Fibroblast of lung (primary cell): ENCODE results near the gene CMSS1. TPM values are rescaled to one million over a fixed set of nuclear protein-coding genes. Genes with fewer than 3 reads are reported as not detected.

Source experiments
- DNase-seq, 2 donors: peaks; one replicate each; pipeline versions ENCODE4 v3.0.0 to v3.0.0-alpha.2; 2010; ENCODE audit warnings: low read depth in 2 of 2
- H2AFZ ChIP-seq: 2 replicates; pipeline ENCODE4 v1.5.1; 2012; ENCODE audit warnings: low read length, control low read depth, inconsistent platforms
- H3K27ac ChIP-seq: 2 replicates; pipeline ENCODE4 v1.5.1; 2011; ENCODE audit warnings: low read length, control low read depth; ENCODE audit not compliant: insufficient read depth
- H3K27me3 ChIP-seq: 2 replicates; pipeline ENCODE4 v1.5.1; 2011; ENCODE audit warnings: mild to moderate bottlenecking, low read length; ENCODE audit not compliant: control insufficient read depth, insufficient read depth
- H3K36me3 ChIP-seq: 2 replicates; pipeline ENCODE4 v1.5.1; 2011; ENCODE audit warnings: low read length; ENCODE audit not compliant: control insufficient read depth, insufficient read depth
- H3K4me1 ChIP-seq: 2 replicates; pipeline ENCODE4 v1.5.1; 2011; ENCODE audit warnings: low read length; ENCODE audit not compliant: control insufficient read depth, insufficient read depth; ENCODE audit errors: extremely low read depth
- H3K4me2 ChIP-seq: 2 replicates; pipeline ENCODE4 v1.5.1; 2011; ENCODE audit warnings: low read length, control low read depth; ENCODE audit not compliant: insufficient read depth; ENCODE audit errors: extremely low read depth
- H3K4me3 ChIP-seq, 4 experiments: fragments of 200-600 bp in 1 of 4; sonication (generic) in 1 of 4; replicated peaks in 1 of 4; 2 replicates each; pipeline ENCODE4 v1.5.1; 2011 to 2016; ENCODE audit warnings: low read length in 4 of 4, low read depth in 3 of 4, mild to moderate bottlenecking in 3 of 4, control low read depth in 2 of 4, inconsistent platforms in 1 of 4, mixed read lengths in 1 of 4; ENCODE audit not compliant: insufficient read depth in 1 of 4; ENCODE audit errors: control extremely low read depth in 1 of 4
- H3K79me2 ChIP-seq: 2 replicates; pipeline ENCODE4 v1.5.1; 2012; ENCODE audit warnings: mild to moderate bottlenecking, low read length, inconsistent platforms; ENCODE audit not compliant: control insufficient read depth, insufficient read depth
- H3K9ac ChIP-seq: 2 replicates; pipeline ENCODE4 v1.5.1; 2011; ENCODE audit warnings: mild to moderate bottlenecking, low read length, control low read depth; ENCODE audit not compliant: insufficient read depth
- H3K9me3 ChIP-seq: 2 replicates; pipeline ENCODE4 v1.5.1; 2012; ENCODE audit warnings: low read depth, low read length; ENCODE audit not compliant: control insufficient read depth, insufficient read depth
- H4K20me1 ChIP-seq: 2 replicates; pipeline ENCODE4 v1.5.1; 2011; ENCODE audit warnings: low read length; ENCODE audit not compliant: control insufficient read depth, insufficient read depth; ENCODE audit errors: extremely low read depth
- EZH2 ChIP-seq: IDR thresholded peaks from 2 replicates; pipeline ENCODE4 v1.5.1; 2012; ENCODE audit warnings: low read length, control low read depth, mild to moderate bottlenecking; ENCODE audit errors: missing control alignments
- polyA plus RNA-seq, 2 donors: library from polyadenylated mRNA; depleted of rRNA in 1 of 2; stranded (reverse) in 1 of 2; unstranded in 1 of 2; fragments of >200 nt; gene quantifications; 2 replicates each; pipeline ENCODE4 v1.2.1, GENCODE V29; 2011 to 2012; ENCODE audit warnings: missing spikeins in 1 of 2
- total RNA-seq: library from RNA; depleted of rRNA; stranded (reverse); fragments of >200 nt; gene quantifications from 2 replicates; pipeline ENCODE4 v1.2.1, GENCODE V29; 2014
- TF ChIP-seq, protein P1 (sequence below), 2 donors: IDR thresholded peaks in 1 of 2; conservative IDR thresholded peaks in 1 of 2; 1 replicate in 1 of 2; 2 replicates in 1 of 2; pipeline ENCODE4 v1.5.1; 2011 to 2012; ENCODE audit warnings: low read length in 2 of 2, control low read depth in 1 of 2, inconsistent platforms in 1 of 2, low read depth in 1 of 2, mild to moderate bottlenecking in 1 of 2

Gene CMSS1
- total and polyA plus RNA-seq, 2 donors (not counting 1 experiment from before 2014, with no cell fraction given) = 6.9 to 13.2 TPM

- H3K9ac ChIP-seq = peak overlapping the region; percentile 13
- H3K4me3 ChIP-seq = no peak overlapping the region
- H3K79me2 ChIP-seq = no peaks in the 10 kb centered on the region
- no peaks in the 10 kb centered on the region for H3K36me3 ChIP-seq
- H4K20me1 ChIP-seq = no peaks in the 10 kb centered on the region
- peak overlapping the region; percentile 28 for H3K4me2 ChIP-seq
- H3K27ac ChIP-seq = peak overlapping the region; percentile 77
- peaks cover 8% of the 10 kb centered on the region for H3K4me1 ChIP-seq
- peak in 1 of 2 donors; percentile 19 for DNase-seq
- TF ChIP-seq EZH2 = no peak
- TF ChIP-seq, protein P1, sequence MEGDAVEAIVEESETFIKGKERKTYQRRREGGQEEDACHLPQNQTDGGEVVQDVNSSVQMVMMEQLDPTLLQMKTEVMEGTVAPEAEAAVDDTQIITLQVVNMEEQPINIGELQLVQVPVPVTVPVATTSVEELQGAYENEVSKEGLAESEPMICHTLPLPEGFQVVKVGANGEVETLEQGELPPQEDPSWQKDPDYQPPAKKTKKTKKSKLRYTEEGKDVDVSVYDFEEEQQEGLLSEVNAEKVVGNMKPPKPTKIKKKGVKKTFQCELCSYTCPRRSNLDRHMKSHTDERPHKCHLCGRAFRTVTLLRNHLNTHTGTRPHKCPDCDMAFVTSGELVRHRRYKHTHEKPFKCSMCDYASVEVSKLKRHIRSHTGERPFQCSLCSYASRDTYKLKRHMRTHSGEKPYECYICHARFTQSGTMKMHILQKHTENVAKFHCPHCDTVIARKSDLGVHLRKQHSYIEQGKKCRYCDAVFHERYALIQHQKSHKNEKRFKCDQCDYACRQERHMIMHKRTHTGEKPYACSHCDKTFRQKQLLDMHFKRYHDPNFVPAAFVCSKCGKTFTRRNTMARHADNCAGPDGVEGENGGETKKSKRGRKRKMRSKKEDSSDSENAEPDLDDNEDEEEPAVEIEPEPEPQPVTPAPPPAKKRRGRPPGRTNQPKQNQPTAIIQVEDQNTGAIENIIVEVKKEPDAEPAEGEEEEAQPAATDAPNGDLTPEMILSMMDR (conservative IDR thresholded peaks at IDR 0.05 in 1 of 2, IDR thresholded peaks at IDR 0.05 in 1 of 2; ENCODE audit: low read depth in 1 of 2, low read length in 2 of 2) = no peak
- no peaks in the 10 kb centered on the region for H3K27me3 ChIP-seq
- peak overlapping the region; percentile 72 for H2AFZ ChIP-seq
- H3K9me3 ChIP-seq = no peaks in the 10 kb centered on the region
Measured at GRCh38 chr3:100209948-100210771, 392.5 kb downstream of the CMSS1 start.

- H3K79me2 ChIP-seq = no peaks in the 10 kb centered on the region
- H3K9ac ChIP-seq = no peak overlapping the region
- H3K4me2 ChIP-seq = no peak overlapping the region
- H4K20me1 ChIP-seq = no peaks in the 10 kb centered on the region
- no peaks in the 10 kb centered on the region for H3K9me3 ChIP-seq
- H3K27ac ChIP-seq = peak overlapping the region; percentile 77
- no peak overlapping the region for H2AFZ ChIP-seq
- peak; percentile 91 to 95 for DNase-seq
- TF ChIP-seq, protein P1 (conservative IDR thresholded peaks at IDR 0.05 in 1 of 2, IDR thresholded peaks at IDR 0.05 in 1 of 2; ENCODE audit: low read depth in 1 of 2, low read length in 2 of 2) = no peak
- no peak for TF ChIP-seq EZH2
- no peak overlapping the region for H3K4me3 ChIP-seq
- no peaks in the 10 kb centered on the region for H3K27me3 ChIP-seq
- peaks cover 8% of the 10 kb centered on the region for H3K4me1 ChIP-seq
- H3K36me3 ChIP-seq = no peaks in the 10 kb centered on the region
Measured at GRCh38 chr3:100210772-100211135, 393.1 kb downstream of the CMSS1 start.

DNA sequence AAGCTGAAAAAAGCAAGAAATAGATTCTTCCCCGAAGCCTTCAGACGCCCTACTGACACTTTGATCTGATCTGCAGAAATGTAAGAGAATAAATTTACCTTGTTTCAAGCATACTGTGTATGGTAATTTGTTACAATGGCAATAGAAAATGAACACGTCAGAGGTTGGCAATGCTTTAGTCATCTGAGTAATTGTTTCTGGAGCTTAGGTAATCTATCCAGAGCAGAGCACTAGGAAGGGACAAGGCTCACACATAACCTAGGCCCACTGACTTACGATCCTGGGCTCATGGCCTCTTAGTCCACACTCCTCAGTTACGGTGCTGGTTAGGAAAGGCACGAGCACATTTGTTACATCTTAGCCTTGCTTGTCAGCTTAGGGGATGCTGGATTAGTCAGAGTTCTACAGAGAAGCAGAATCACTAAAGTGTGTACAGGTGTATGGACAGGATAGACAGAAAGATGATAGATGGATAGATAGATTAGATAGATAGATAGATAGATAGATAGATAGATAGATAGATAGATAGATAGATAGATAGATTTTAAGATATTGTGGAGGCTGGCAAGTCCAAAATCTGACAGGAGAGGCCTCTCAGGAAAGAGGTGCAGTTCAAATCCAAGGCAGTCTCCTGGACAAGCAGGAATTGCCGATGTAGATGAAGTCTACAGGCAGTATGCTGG, 396.4 kb downstream of the CMSS1 start:
- Histone ChIP-seq H3K36me3 (no peaks in the 10 kb centered on the region), H3K9me3 (no peaks in the 10 kb centered on the region), H3K79me2 (no peaks in the 10 kb centered on the region), H3K4me3 (no peak overlapping the region), H3K4me1 (peaks cover 8% of the 10 kb centered on the region), H4K20me1 (no peaks in the 10 kb centered on the region), H3K4me2 (no peak overlapping the region), H2AFZ (no peak overlapping the region), H3K27ac (no peak overlapping the region), H3K9ac (no peak overlapping the region), H3K27me3 (no peaks in the 10 kb centered on the region)
- TF ChIP-seq, protein P1 (conservative IDR thresholded peaks at IDR 0.05 in 1 of 2, IDR thresholded peaks at IDR 0.05 in 1 of 2; ENCODE audit: low read depth in 1 of 2, low read length in 2 of 2) = no peak
- TF ChIP-seq EZH2 = no peak
- peak; percentile 9 to 89 for DNase-seq
